Gastrocnemius medialis (tissue), 4 donors: Measurements from ENCODE around the gene CFI. TPM values are rescaled to one million over a fixed set of nuclear protein-coding genes. Genes with fewer than 3 reads are reported as not detected.

Source experiments
- ATAC-seq, 2 donors: fragments of 150-250 bp; one replicate each; pipeline ENCODE4 v1.9.1; 2016
- DNase-seq, 2 donors: peaks; one replicate each; pipeline ENCODE4 v3.0.0-alpha.2; 2019
- H3K27ac ChIP-seq, 4 donors: fragments of 200-600 bp; sonication (generic); 1 replicate in 1 of 4; 2 replicates in 3 of 4; pipeline ENCODE4 v1.5.1; 2016 to 2018; ENCODE audit warnings: mild to moderate bottlenecking in 2 of 4, moderate library complexity in 1 of 4
- H3K27me3 ChIP-seq, 3 donors: fragments of 200-600 bp; sonication (generic) in 2 of 3; 1 replicate in 1 of 3; 2 replicates in 2 of 3; pipeline versions ENCODE4 v1.5.1 to v1.6.0; 2016 to 2019; ENCODE audit warnings: mild to moderate bottlenecking in 1 of 3, moderate library complexity in 1 of 3
- H3K36me3 ChIP-seq, 2 donors: fragments of 200-600 bp; sonication (generic) in 1 of 2; one replicate each; pipeline ENCODE4 v1.5.1; 2017 to 2018
- H3K4me1 ChIP-seq, 2 donors: fragments of 200-600 bp; sonication (generic) in 1 of 2; one replicate each; pipeline ENCODE4 v1.5.1; 2016 to 2017; ENCODE audit warnings: mild to moderate bottlenecking in 2 of 2
- H3K4me3 ChIP-seq, 4 donors: fragments of 200-600 bp; sonication (generic) in 3 of 4; 1 replicate in 1 of 4; 2 replicates in 3 of 4; pipeline ENCODE4 v1.5.1; 2016 to 2019; ENCODE audit warnings: mild to moderate bottlenecking in 2 of 4
- H3K9me3 ChIP-seq, 3 donors: fragments of 200-600 bp; sonication (generic) in 2 of 3; 1 replicate in 1 of 3; 2 replicates in 2 of 3; pipeline ENCODE4 v1.5.1; 2016 to 2019
- POLR2A ChIP-seq, 2 donors: fragments of 450-650 bp; IDR thresholded peaks; one replicate each; pipeline ENCODE4 v1.6.1; 2017; ENCODE audit warnings: antibody characterized with exemption in 2 of 2, mild to moderate bottlenecking in 2 of 2, moderate library complexity in 2 of 2
- in situ Hi-C, 4 donors: fragments of 200-750 bp; cut with MboI; loops; one replicate each; pipeline versions ENCODE4 v1.15.0 to v1.8.0; 2017; ENCODE audit warnings: low sequenced_read_pairs in 4 of 4
- intact Hi-C: fragments of 100-400 bp; cut with DNase I; formaldehyde crosslinking; loops from one replicate; pipeline ENCODE4 v1.15.1; 2023; ENCODE audit warnings: low total_unique reads
- total RNA-seq, 4 donors: library from RNA; depleted of rRNA; stranded (reverse); fragments of >200 nt; gene quantifications; one replicate each; pipeline versions ENCODE4 v1.1.0 to v1.2.3, GENCODE V29; 2016
- TF ChIP-seq, protein P1 (sequence below), 5 experiments: fragments of 450-650 bp in 3 of 5; fragments of 200-600 bp in 2 of 5; sonication (generic) in 2 of 5; IDR thresholded peaks in 4 of 5; conservative IDR thresholded peaks in 1 of 5; 1 replicate in 4 of 5; 2 replicates in 1 of 5; pipeline ENCODE4 v1.5.1; 2016 to 2019; ENCODE audit warnings: antibody characterized with exemption in 5 of 5, mild to moderate bottlenecking in 3 of 5, moderate library complexity in 3 of 5

The CFI gene
- total RNA-seq, 4 donors from 2014 or later, result 1.1 to 3.7 (median 3.3) TPM

- Histone ChIP-seq H3K27me3 (no peaks in the 10 kb centered on the region), H3K9me3 (no peaks in the 10 kb centered on the region), H3K36me3 (no peaks in the 10 kb centered on the region), H3K4me3 (no peak overlapping the region), H3K27ac (no peak overlapping the region), H3K4me1 (peaks cover 0 to 9% of the 10 kb centered on the region in 2 donors)
- no peak for ATAC-seq
- intact Hi-C loops (no loop called here), in situ Hi-C loops (loop anchor here (10.0 to 25.0 kb wide), 4 partner anchors 76 to 386 kb away; partner anchors contain the start of genes CASP6 (in 1 of the 4) and PLA2G12A (in 1 of the 4))
- DNase-seq, result no peak
- TF ChIP-seq POLR2A (IDR thresholded peaks at IDR 0.05), result no peak
- TF ChIP-seq, protein P1, sequence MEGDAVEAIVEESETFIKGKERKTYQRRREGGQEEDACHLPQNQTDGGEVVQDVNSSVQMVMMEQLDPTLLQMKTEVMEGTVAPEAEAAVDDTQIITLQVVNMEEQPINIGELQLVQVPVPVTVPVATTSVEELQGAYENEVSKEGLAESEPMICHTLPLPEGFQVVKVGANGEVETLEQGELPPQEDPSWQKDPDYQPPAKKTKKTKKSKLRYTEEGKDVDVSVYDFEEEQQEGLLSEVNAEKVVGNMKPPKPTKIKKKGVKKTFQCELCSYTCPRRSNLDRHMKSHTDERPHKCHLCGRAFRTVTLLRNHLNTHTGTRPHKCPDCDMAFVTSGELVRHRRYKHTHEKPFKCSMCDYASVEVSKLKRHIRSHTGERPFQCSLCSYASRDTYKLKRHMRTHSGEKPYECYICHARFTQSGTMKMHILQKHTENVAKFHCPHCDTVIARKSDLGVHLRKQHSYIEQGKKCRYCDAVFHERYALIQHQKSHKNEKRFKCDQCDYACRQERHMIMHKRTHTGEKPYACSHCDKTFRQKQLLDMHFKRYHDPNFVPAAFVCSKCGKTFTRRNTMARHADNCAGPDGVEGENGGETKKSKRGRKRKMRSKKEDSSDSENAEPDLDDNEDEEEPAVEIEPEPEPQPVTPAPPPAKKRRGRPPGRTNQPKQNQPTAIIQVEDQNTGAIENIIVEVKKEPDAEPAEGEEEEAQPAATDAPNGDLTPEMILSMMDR (IDR thresholded peaks at IDR 0.05 in 4 of 5, conservative IDR thresholded peaks at IDR 0.05 in 1 of 5), result no peak
These were observed 9.0 kb upstream of the CFI start for GRCh38 chr4:109810552-109811387.

DNA sequence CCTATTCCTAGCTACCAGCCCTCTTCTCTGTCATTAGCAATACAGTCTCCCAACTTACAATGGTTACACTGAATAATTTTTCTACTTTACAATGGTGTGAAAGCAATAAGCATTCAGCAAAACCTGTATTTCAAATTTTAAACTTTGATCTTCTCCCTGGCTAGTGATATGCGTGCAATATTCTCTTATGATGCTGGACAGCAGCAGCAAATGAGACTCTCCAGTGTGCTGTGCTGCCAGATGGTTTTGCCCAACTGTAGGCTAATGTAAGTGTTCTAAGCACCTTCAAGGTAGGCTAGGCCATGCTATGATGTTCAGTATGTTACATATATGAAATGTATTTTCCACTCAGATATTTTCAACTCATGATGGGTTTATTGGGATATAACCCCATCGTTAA lies 7.9 kb upstream of the CFI start:
- Histone ChIP-seq H3K27me3 (no peaks in the 10 kb centered on the region), H3K9me3 (no peaks in the 10 kb centered on the region), H3K27ac (no peak overlapping the region), H3K4me3 (no peak overlapping the region), H3K4me1 (peaks cover 0 to 1% of the 10 kb centered on the region in 2 donors), H3K36me3 (no peaks in the 10 kb centered on the region)
- ATAC-seq, result no peak
- intact Hi-C loops, result no loop called here
- no peak for DNase-seq
- TF ChIP-seq, protein P1 (IDR thresholded peaks at IDR 0.05 in 4 of 5, conservative IDR thresholded peaks at IDR 0.05 in 1 of 5), result no peak
- TF ChIP-seq POLR2A (IDR thresholded peaks at IDR 0.05), result no peak
- in situ Hi-C loops, result loop anchor here (5.0 to 25.0 kb wide), 5 partner anchors 75 to 385 kb away; partner anchors contain the start of genes CASP6 (in 1 of the 4) and PLA2G12A (in 1 of the 4)

DNA sequence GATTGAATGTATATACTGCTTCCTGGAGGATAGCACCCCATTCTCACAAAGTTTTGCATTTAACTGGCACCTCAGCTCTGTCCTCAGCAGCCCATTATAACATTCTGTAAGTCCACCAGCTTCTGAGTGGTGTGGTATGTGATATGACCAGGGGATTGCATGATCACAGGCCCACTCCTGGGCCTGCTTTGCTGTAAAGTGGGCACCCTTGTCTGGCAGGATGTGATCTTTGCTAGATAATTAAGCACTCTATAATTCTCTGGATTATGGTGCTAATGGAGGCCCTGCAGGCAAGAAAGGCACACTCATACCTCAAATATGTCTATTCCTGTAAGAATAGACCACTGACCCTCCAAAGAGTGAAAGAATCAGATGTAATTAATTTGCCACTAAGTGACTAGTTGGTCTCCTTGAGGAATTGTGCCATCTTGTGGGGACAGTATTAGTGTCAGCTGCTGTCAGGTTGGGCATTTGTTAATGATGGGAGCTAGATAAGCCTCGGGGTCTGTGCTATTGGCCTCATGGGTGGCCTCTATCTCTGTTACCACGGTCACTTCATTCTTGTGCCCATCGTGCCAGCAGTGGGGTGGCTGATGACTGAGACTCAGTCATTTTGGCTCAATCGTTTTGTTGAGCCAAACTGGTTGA lies 2.2 kb upstream of the CFI start:
- no peaks in the 10 kb centered on the region for H3K36me3 ChIP-seq
- no peak for TF ChIP-seq POLR2A (IDR thresholded peaks at IDR 0.05)
- TF ChIP-seq, protein P1 (IDR thresholded peaks at IDR 0.05 in 4 of 5, conservative IDR thresholded peaks at IDR 0.05 in 1 of 5), result peak in 2 of 5 experiments; percentile 23 to 38
- H3K9me3 ChIP-seq, result no peaks in the 10 kb centered on the region
- no peaks in the 10 kb centered on the region for H3K27me3 ChIP-seq
- intact Hi-C loops, result loop anchor here (2.0 kb wide), 1 partner anchor 101 kb away; the partner anchor contains the start of gene CASP6
- H3K27ac ChIP-seq, result no peak overlapping the region
- in situ Hi-C loops, result loop anchor here in 2 of 4 donors (10.0 to 25.0 kb wide), 2 partner anchors 92 to 379 kb away; partner anchors contain the start of gene CASP6 (in 1 of the 2)
- H3K4me1 ChIP-seq, result no peaks in the 10 kb centered on the region
- ATAC-seq (peak; percentile 41 to 60), DNase-seq (no peak)
- no peak overlapping the region for H3K4me3 ChIP-seq

GRCh38 chr4:109801099-109801789 lies 555 bp downstream of the CFI start:
- Histone ChIP-seq H3K27ac (peak overlapping the region in 2 of 4 donors; percentile 25 to 32), H3K9me3 (no peaks in the 10 kb centered on the region), H3K27me3 (no peaks in the 10 kb centered on the region), H3K4me1 (no peaks in the 10 kb centered on the region), H3K36me3 (no peaks in the 10 kb centered on the region), H3K4me3 (peak overlapping the region in 3 of 4 donors; percentile 28 to 35 (median 31))
- no peak for ATAC-seq
- intact Hi-C loops (no loop called here), in situ Hi-C loops (loop anchor here in 2 of 4 donors (10.0 to 25.0 kb wide), 2 partner anchors 89 to 376 kb away; partner anchors contain the start of gene CASP6 (in 1 of the 2))
- TF ChIP-seq, protein P1 (IDR thresholded peaks at IDR 0.05 in 4 of 5, conservative IDR thresholded peaks at IDR 0.05 in 1 of 5), result no peak
- TF ChIP-seq POLR2A (IDR thresholded peaks at IDR 0.05), result no peak
- no peak for DNase-seq
